GM19043 (cell line): ENCODE results near the gene ST8SIA1.

Source experiments
- ATAC-seq: cut with Tn5 transposase; IDR thresholded peaks from one replicate; pipeline ENCODE4 v1.9.1; 2021; ENCODE audit warnings: low read depth; ENCODE audit not compliant: unreplicated experiment

Gene ST8SIA1

GRCh38 chr12:22333186-22333712 lies 1.3 kb downstream of the ST8SIA1 start:
- no peak for ATAC-seq

GRCh38 chr12:22332202-22332601 lies 2.3 kb downstream of the ST8SIA1 start:
- ATAC-seq = no peak

DNA sequence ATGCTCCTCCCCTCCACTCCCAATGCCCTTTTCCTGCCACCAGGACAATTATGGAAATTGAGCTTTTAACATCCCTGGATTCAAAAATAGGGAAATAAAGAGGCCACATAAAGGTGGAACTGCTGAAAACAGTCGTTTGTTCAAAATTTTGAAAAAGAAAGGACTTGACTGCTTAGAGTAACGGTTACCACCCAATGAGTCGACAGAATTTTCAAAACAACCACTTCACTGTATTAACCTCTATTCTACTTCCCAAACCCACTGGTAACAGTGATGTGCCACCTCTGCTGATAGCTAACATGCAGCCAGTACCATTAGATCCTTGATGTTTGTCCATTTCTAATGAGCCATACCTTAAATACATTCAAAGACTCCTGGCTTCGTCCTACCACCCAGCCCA lies 4.9 kb downstream of the ST8SIA1 start:
- no peak for ATAC-seq

GRCh38 chr12:22325218-22325617 lies 9.3 kb downstream of the ST8SIA1 start:
- no peak for ATAC-seq

- no peak for ATAC-seq
These were observed 12.4 kb downstream of the ST8SIA1 start for GRCh38 chr12:22322091-22322490.

DNA sequence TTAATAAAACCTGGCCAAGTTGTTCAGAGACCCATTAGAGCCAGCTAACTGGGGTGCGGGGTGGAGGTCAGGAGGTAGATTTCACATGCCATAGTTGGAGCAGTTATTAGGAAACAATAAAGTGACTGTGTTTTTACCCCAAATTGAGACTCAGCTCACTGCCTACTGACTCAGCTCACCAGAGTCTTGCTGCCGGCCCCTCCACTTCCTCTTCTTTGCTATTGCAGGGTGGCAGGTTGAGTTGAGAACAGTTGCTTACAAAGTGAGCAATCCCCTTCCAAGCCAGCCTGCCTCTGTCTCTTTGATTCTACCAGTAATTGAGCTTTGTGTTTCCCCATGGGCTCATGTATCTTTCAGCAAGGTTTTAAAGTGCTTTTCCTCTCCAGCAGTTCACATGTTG lies 12.9 kb downstream of the ST8SIA1 start:
- no peak for ATAC-seq

- ATAC-seq = no peak
These were observed 13.4 kb downstream of the ST8SIA1 start for GRCh38 chr12:22321018-22321605.

GRCh38 chr12:22318108-22318737 lies 16.3 kb downstream of the ST8SIA1 start:
- ATAC-seq = no peak

GRCh38 chr12:22313963-22314330 lies 20.6 kb downstream of the ST8SIA1 start:
- ATAC-seq = no peak

DNA sequence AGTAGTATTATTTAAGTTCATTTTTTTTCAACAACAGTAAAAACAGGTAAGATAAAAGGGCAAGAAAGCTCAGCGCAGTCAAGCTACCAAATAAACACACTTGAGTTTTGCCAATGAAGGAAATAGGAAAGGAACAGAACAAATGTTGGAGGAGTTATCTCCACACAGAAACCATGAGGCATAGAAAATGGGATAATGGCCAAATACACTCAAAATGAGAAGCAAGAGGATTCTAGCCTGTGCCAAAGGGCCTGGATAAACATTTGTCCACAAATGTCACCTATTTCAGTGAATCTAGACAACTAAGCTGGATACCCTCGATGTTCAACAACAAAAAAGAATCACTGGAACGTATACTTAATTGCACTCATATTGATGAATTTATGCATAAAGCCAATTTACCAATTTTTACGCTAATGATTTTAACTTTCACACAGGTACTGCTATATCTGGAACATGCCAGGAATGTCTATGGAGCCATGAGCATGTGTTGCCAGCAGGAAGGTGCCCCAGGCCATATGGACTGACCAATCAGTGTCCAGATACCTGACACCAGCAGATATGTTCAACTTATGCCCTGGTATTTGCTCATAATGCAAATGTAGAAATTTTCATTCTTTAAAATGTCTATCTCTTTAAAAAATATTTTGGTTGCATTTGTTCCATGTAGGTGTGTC lies 21.1 kb downstream of the ST8SIA1 start:
- no peak for ATAC-seq

- no peak for ATAC-seq
These were observed 22.2 kb downstream of the ST8SIA1 start for GRCh38 chr12:22312336-22312735.

- no peak for ATAC-seq
These were observed 23.8 kb downstream of the ST8SIA1 start for GRCh38 chr12:22310709-22311108.

- no peak for ATAC-seq
These were observed 24.2 kb downstream of the ST8SIA1 start for GRCh38 chr12:22310275-22310674.

DNA sequence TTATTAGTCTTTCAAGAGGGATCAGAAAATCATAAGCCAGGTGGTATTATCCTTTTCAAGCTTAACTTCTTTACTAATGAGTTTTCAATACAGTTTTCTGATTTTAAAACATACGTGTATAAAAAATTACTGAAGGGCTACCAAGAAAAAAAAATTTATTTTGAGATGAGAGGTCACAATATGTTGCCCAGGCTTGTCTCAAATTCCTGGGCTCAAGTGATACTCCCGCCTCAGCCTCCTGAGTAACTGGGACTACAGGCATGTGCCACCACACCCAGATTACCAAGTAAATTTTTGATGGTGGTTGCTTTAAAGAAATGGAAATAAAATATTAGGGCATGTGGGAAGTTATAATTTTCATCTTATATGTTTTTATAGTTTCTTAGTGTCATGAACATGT lies 26.7 kb downstream of the ST8SIA1 start:
- no peak for ATAC-seq

DNA sequence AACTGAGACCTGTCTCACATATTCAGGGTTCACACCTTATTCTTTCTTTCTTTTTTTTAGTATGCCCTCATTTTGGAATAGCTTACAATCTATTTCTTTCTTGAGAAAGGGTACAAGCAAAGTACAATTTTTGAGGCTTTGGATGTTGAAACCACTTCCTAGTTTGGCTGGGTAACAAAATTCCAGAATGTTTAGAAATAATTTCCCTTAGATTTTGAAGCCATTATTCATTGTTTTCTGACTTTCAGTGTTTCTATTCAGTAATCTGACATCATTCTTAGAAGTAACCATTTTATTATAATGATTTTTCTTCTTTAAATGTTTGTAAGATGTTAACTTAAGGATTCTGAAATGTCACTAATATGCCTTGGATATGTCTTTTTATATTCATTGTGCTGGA lies 28.2 kb downstream of the ST8SIA1 start:
- no peak for ATAC-seq

DNA sequence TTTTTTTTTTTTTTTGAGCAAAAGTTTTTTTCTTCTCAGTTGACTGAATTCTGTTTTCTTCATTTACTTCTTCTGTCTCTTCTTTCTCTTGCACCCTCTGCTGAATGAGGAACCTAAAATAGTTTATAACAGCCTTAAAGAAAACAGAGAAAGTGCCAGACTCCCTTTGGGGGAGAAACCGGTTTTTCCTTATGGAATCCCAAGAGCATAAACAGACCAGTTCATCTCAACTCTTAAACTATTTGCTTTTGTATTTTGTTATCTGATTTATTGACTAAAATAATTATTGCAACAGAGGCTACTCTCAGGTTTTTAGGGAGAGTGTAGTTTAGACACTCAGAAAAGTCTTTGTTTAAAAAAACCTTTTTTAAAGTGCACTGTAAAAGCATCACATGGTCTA lies 30.2 kb downstream of the ST8SIA1 start:
- ATAC-seq = no peak

- no peak for ATAC-seq
These were observed 35.1 kb downstream of the ST8SIA1 start for GRCh38 chr12:22299294-22299912.

- ATAC-seq = no peak
These were observed 45.3 kb downstream of the ST8SIA1 start for GRCh38 chr12:22289250-22289649.

- ATAC-seq = no peak
These were observed 46.5 kb downstream of the ST8SIA1 start for GRCh38 chr12:22287776-22288621.

- no peak for ATAC-seq
These were observed 47.4 kb downstream of the ST8SIA1 start for GRCh38 chr12:22287101-22287500.

- no peak for ATAC-seq
These were observed 47.9 kb downstream of the ST8SIA1 start for GRCh38 chr12:22286569-22286968.
